GM18519 (cell line): ENCODE measurements around the gene MLLT10.

Experiments used
- ATAC-seq: cut with Tn5 transposase; IDR thresholded peaks from one replicate; pipeline ENCODE4 v1.9.1; 2021; ENCODE audit warnings: mild to moderate bottlenecking, moderate library complexity; ENCODE audit not compliant: unreplicated experiment, low FRiP score

The MLLT10 gene

DNA sequence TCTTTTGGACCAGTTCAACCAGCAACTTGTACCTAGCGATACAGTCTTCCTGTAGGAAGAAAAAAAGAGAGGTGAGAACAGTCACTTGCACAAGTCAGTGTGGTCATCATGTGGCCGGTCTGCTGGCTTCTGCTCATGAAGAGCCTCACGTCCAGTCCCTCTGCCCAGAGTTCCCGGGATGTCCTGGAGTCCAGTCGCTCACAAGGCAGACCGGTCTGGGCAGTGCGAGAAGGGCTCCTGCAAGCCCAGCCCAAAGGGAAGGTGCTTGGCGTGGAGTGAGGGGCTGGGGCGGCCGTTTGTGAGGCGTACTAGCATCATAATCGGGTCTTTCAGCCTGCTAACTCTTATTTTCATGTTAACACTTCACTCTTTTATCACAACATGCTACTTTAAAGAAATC, 222.7 kb downstream of the MLLT10 start:
- ATAC-seq: no peak

DNA sequence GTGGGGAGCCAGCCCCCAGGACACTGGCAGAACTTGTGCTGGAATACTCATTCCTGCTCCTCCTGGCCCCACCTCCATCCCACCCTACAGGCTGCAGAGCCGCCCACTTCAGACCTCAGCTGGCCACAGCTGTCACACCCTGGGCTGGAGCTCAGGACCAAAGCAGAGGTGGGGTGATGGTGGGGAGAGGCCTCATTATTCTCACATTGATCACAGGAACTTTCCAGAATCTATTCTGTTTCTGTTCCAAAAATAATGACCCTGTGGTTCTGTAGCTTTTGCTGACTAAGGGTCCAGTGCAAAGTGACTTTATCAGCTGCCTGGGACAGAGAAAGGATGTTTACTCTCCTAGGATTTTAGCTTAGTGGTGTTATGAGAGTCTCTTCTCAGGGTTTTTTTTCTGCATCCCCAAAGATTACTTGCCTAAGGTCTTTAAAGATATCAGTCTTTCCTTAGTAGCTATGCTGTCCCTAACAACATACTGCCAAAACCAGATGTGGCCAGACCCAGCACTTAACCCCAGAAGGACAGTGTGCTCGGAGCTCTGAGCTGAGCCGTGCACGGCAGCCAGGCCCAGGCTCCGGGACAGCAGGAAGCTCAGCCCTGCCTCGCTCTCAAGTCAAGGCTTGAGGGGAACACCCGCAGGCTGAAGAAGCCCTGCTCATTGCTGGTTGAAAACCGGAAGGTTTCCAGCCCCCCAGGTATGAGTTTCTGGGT, 223.3 kb downstream of the MLLT10 start:
- ATAC-seq: no peak

DNA sequence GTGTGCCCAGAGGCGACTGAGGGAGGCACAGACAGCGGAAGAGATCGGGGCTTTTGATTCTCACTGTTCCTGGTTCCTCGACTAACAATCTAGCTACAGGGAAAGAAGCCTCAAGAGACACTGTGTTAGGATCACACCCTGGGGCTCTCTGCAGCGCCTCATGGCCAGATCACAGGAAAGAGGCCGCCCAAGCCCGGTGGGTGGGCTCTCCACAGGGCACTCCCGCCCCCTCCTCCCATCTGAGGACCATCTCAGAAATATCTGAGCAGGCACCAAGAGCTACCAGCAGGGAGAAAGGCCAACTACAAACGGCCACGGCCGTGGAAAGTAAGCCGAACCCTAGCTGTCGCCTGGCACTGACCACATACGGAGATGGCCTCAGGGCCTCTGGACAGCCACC, 224.2 kb downstream of the MLLT10 start:
- ATAC-seq: no peak

DNA sequence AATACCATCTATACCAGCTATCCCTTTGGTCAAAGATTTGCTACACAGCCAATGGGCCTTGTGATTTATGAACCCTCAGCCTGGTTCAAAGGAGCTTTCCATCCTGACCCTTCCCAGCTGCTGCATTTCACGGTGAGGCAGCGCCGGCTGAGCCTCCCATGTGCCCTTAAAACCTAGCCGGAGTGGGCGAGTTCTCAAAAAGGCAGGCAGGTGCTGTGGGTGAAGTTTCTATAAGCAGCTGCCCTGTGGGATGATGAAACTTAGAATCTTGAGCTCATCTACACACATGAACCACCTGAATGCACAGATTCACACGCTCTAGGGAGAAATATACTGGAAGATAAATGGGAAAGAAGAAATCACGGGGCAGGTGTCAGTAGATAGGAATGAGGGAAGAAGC, 224.7 kb downstream of the MLLT10 start:
- no peak for ATAC-seq

DNA sequence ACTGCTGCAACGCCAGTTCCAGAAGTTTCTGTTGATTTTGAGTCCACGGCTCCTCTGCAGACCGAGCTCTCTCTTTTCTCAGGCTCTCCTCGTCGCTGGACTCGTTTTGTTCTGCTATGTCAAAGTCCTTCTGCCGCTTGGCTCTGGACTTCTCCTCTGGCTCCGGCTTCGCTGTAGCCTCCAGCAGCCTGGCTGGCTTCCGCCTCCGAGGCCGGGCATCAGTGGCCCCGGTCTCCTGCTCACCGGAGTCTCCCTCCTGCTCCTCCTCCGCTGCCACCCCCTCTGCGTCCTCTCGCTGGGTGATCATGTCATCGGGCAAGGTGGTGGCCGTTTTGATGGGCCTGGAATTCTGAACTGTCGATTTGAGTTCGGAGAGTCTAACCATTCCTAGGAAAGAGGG, 225.2 kb downstream of the MLLT10 start:
- ATAC-seq: no peak

DNA sequence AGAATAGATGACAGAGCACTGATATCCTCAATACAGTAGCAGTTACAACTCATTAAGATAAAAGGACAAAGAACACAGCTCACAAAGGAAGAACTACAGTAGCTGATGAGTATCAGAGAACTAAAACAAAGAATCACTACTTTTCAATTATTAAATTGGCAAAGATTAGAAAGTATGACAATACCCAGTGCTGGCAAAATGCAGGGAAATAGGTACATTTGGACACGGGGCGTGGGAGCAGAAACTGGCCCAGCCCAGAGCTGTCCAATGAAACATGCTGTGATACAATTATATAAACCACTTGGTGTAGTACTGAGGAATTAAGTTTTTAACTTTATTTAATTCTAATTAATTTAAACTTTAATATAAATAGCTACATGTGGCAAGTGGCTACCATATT, 226.3 kb downstream of the MLLT10 start:
- ATAC-seq: no peak

DNA sequence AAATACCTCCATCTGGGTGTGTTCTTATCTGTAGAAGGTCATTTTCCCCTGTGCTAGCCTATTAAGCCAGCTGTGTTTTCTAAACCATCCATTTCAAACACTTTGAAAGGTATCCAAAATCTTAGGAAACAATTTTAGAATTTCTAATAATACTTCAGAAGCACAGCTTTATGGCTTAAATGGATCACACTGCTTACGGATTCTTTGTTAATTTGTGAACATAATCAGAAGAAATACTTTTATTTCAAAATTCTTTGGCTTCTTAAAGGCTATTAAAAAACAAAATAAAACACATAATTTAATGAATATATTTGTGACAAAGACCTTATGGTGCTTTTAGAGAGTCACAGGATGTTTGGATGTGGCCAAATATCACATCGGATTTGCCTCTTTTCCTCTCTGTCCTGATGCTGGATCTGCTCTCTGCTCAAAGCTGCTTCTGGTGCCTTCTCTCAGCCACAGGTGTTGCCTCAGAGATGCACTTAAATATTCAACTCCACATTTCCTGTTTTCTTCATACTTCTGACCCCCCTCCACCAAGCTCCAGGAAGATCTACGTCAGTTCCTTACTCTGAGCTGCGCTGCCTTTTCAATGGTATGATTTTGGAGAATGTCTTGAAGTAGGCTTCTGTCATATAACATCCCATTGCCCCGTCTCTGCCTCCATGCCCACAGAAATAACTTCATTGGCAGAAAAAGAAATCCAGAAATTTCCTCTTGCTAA, 230.6 kb downstream of the MLLT10 start:
- no peak for ATAC-seq

DNA sequence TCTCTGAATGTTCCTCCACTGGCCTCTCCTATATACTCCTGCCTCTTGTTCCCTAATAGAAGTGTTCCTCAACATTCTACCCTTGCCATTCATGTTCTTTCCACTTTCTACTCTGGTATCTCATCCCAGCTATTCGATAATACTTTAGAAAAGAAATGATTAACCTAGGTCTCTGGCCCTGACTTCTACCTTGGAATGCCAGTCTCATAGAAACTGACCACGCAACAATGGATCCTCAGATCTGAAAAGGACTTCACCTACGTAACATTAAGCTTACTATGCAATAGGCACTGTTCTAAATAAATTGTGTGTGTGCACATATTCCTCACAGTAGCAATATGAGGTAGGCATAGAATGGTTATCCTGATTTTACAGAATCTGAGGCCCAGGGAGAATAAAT, 235.0 kb downstream of the MLLT10 start:
- ATAC-seq: no peak

DNA sequence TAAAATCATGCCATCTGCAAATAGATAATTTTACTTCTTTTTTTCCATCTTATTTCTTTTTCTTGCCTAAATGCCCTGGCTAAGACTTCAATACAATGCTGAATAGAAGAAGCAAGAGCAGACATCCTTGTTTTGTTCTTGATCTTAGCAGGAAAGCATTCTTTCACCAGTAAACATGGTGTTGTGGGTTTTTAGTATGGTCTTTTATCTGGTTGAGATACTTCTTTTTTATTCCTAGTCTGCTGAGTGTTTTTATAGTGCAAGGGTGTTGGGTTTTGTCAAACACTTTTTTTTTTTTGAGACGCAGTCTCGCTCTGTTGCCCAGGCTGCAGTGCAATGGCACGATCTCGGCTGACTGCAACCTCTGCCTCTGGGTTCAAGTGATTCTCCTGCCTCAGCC, 237.2 kb downstream of the MLLT10 start:
- ATAC-seq: no peak

DNA sequence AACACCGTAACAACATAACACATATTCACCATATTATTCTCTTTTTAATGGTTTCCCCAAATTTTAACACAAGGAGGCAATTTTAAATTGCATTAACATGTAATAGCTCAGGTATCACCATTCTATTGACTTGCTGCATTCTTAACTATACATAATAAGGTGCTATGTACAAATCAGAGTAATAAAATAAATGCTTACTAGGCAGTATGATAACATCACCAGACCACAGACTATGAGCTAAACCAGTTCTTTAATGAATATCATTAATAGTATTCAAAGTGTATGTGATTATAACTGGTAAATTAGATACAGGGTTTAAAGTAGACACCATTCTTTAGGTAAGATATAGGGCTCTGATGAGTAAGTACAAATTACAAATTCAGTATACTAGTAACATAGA, 242.9 kb downstream of the MLLT10 start:
- ATAC-seq: no peak

DNA sequence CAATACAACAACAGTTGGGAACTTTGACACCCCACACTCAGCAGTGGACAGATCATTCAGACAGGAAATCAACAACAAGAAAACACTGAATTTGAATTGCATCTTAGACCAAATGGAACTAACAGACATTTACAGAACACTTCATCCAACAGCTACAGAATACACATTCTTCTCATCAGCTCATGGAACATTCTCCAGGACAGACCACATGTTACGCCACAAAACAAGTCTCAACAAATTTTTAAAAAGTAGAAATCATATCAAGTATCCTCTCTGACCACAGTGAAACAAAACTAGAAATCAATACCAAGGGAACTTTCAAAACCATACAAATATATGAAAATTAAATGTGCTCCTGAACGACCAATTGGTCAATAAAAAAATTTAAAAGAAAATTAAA, 257.2 kb downstream of the MLLT10 start:
- ATAC-seq: no peak
